RWPE1 (cell line): ENCODE measurements around the gene CDH10.

ENCODE experiments used
- CTCF ChIA-PET: fragments of 350-600 bp; sonication (Branson Sonifier 250); formaldehyde crosslinking; extraction: SDS; loops from one replicate; lab custom pipeline; 2021; lab: Yijun Ruan, JAX
- POLR2A ChIA-PET: fragments of 400-600 bp; formaldehyde crosslinking; extraction: SDS; loops from one replicate; lab custom pipeline; 2020; ENCODE audit warnings: antibody characterized with exemption; ENCODE audit not compliant: low non-redundant PET; lab: Yijun Ruan, JAX
- DNase-seq: peaks from one replicate; pipeline ENCODE4 v3.0.0; 2012; ENCODE audit warnings: low spot score
- H3K27ac ChIP-seq: fragments of 450-650 bp; 2 replicates; pipeline ENCODE4 v1.5.1; 2017
- CTCF ChIP-seq: fragments of 450-650 bp; conservative IDR thresholded peaks from 2 replicates; pipeline ENCODE4 v1.5.1; 2017; ENCODE audit warnings: low read depth, mild to moderate bottlenecking

CDH10 gene

GRCh38 chr5:24539613-24540012 is 105.2 kb downstream of the CDH10 start:
- TF ChIP-seq CTCF: no peak
- DNase-seq: no peak
- ChIA-PET CTCF (no interaction called here), POLR2A (no interaction called here)
- H3K27ac ChIP-seq: no peak overlapping the region

GRCh38 chr5:24538346-24538745 is 106.4 kb downstream of the CDH10 start:
- DNase-seq: no peak
- H3K27ac ChIP-seq: no peak overlapping the region
- ChIA-PET POLR2A (no interaction called here), CTCF (no interaction called here)
- TF ChIP-seq CTCF: no peak

- H3K27ac ChIP-seq: no peak overlapping the region
- TF ChIP-seq CTCF: no peak
- ChIA-PET POLR2A (no interaction called here), CTCF (no interaction called here)
- no peak for DNase-seq
These were observed 109.1 kb downstream of the CDH10 start for GRCh38 chr5:24535646-24536045.

- no peak overlapping the region for H3K27ac ChIP-seq
- CTCF ChIA-PET: interaction anchor here (0.6 kb wide), 1 partner anchor 11 kb away, joined by 3 read pairs; no protein-coding TSS in a partner anchor
- no peak for TF ChIP-seq CTCF
- DNase-seq: no peak
- POLR2A ChIA-PET: no interaction called here
These were observed 113.9 kb downstream of the CDH10 start for GRCh38 chr5:24530906-24531305.

GRCh38 chr5:24525414-24525813 is 119.4 kb downstream of the CDH10 start:
- H3K27ac ChIP-seq: no peak overlapping the region
- no peak for TF ChIP-seq CTCF
- ChIA-PET POLR2A (no interaction called here), CTCF (no interaction called here)
- DNase-seq: no peak

- H3K27ac ChIP-seq: no peak overlapping the region
- DNase-seq: no peak
- TF ChIP-seq CTCF: no peak
- ChIA-PET CTCF (interaction anchor here (0.6 kb wide), 2 partner anchors 10 to 191 kb away, joined by 3 read pairs; no protein-coding TSS in a partner anchor), POLR2A (no interaction called here)
These were observed 132.4 kb downstream of the CDH10 start for GRCh38 chr5:24512423-24512822.
